NCI-H2107 treated with DMSO at 0.1 percent for 48 hours (cell line): ENCODE measurements around the gene POMT2.
"Not testable (repeated sequence)": the region's sequence is repeated elsewhere in the genome, so short reads cannot be mapped to it uniquely, and the experiment has no call there.

Experiments used
- DNase-seq: peaks from one replicate; lab custom pipeline; 2025; ENCODE audit not compliant: unreplicated experiment; lab: John Stamatoyannopoulos, UW

The POMT2 gene, protein sequence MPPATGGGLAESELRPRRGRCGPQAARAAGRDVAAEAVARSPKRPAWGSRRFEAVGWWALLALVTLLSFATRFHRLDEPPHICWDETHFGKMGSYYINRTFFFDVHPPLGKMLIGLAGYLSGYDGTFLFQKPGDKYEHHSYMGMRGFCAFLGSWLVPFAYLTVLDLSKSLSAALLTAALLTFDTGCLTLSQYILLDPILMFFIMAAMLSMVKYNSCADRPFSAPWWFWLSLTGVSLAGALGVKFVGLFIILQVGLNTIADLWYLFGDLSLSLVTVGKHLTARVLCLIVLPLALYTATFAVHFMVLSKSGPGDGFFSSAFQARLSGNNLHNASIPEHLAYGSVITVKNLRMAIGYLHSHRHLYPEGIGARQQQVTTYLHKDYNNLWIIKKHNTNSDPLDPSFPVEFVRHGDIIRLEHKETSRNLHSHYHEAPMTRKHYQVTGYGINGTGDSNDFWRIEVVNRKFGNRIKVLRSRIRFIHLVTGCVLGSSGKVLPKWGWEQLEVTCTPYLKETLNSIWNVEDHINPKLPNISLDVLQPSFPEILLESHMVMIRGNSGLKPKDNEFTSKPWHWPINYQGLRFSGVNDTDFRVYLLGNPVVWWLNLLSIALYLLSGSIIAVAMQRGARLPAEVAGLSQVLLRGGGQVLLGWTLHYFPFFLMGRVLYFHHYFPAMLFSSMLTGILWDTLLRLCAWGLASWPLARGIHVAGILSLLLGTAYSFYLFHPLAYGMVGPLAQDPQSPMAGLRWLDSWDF

DNA sequence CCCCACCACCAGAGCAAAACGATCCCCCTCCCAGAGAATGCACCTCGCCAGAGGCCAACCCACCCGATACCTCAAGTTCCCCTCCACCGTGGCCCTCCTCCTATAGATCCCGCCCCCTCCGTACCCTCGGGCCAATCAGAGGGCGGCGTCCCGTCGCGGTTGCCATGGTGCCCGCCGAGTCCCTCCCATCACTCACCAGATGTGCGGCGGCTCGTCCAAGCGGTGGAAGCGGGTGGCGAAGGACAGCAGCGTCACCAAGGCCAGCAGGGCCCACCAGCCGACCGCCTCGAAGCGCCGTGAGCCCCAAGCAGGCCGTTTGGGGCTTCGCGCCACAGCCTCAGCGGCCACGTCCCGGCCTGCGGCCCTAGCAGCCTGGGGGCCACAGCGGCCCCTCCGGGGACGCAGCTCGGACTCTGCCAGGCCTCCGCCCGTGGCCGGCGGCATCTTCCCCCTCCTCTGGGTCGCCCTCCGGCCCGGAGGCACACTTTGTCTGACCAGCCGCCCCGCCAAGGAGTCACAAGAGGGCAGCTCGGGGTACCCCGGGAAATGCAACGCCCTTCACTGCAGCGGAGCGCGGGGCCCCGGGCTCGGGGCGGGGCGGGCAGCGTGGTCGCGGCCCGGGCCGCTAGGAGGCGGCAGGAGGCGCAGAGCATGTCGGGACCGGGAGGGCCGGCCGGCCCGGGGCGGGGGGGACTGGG is at the start of gene POMT2:
Gene POMT2, minus strand, starts transcription at position 646 of the 698 bp plus-strand sequence. Its CDS starts 202 bp downstream, at position 444.
- peak; percentile 86 for DNase-seq

DNA sequence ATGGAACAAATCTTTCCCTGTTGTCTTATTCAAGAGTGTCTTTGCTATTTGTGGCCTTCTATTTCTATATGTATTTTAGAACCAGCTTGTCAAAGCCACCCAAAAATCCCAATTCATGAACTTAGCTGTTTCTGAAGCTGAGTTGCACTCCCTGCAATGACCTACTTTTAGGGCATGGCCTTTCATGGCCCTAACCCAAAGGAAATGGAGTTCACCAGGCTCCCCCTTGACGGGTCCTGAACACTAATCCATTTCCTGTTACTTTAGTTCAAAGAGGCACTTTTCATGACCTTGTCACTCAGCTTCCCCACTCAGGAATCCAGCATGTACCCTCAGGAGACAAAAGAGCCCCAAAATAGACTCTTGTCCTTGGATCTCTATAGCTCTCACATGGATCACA is 48.6 kb upstream of the POMT2 start:
- DNase-seq, result no peak

DNA sequence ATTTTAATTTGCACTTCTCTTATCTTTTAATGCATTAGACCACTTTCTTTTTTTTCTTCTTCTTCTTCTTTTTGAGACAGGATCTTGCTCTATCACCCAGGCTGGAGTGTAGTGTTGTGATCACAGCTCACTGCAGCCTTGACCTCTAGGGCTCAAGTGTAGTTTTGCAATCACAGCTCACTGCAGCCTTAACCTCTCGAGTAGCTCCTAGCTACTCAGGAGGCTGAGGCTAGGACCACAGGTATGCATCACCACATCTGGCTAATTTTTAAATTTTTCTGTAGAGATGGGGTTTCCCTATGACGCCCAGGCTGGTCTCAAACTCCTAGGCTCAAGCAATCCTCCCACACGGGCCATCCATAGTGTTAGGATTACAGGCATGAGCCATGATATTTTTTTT is 43.5 kb upstream of the POMT2 start:
- no peak for DNase-seq

DNA sequence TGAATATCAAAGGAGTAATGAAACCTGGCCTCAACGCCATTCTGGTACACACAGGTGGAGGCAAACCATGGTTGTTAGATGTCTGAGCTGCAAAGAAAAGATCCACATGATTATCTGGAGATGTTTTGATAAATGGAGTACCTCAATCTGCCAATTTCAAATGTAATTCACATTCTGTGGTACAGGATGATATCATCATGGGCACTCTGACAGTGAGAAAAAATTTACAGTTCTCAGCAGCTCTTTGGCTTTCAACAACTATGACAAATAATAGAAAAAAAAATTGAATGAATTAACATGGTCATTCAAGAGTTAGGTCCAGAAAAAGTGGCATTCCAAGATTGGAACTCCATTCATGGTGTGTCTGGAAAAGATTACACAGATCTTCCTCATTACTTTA is 38.9 kb upstream of the POMT2 start:
- no peak for DNase-seq

DNA sequence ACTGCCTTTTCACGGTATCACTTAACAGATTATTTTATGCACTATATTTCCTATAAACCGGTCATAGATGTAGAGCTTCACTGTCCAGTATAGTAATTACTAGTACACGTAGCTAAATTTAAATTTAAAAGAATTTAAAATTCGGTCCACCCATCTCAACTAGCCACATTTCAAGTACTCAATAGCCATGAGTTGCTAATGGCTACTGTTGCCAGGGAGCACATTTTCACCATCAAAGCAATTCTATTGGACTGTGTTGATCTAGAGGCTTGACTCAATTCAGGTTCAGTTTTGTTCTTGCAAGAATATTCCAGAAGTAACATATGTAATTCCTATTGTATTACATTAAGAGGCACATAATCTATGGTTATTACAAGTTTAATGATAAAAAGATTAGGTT is 36.2 kb upstream of the POMT2 start:
- DNase-seq, result no peak

DNA sequence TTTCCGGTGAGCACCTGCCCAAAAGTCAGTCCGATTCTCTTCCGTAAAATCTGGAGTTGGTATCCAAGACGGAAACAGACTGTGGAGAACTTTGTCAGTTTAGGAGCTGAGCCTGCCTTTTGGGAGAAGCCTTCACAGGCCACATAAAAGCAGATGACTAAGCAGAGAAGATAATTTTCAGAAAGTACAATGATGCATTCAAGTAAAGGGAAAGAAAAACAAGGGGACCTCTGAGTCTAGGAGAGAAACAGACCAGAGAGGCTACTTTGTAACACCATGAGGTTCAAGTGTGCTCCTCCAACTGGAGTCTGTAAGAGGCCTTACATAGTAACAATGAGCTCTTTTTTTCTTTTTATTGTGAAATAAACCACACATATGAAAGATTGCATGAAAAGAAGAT is 35.1 kb upstream of the POMT2 start:
- no peak for DNase-seq

DNA sequence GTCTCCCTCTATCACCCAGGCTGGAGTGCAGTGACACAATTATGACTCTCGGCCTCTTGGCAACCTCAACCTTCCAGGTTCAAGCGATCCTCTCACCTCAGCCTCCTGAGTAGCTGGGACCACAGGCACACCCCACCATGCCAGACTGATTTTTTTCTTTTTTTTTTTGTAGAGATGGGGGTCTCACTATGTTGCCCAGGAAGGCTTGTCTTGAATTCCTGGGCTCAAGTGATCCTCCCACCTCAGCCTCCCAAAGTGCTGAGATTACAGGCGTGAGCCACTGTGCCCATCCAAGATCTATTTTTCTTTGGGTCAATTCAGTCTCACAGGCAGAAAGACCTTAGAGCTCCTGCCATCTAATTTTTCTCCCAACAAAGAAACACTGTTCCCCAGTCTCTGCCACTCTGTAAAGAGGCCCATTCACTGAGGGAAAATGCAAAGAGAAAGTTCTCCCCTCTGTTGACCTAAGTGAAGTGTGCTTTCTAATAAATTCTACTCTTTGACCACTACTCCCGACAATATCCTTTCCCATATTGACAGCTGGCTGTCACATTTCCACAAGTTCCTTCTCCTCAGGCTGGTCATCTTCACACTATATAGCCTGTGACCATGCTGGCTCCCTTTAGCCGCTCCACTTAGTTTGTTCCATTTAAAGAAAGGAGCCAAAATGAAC is 32.9 kb upstream of the POMT2 start:
- DNase-seq, result no peak

DNA sequence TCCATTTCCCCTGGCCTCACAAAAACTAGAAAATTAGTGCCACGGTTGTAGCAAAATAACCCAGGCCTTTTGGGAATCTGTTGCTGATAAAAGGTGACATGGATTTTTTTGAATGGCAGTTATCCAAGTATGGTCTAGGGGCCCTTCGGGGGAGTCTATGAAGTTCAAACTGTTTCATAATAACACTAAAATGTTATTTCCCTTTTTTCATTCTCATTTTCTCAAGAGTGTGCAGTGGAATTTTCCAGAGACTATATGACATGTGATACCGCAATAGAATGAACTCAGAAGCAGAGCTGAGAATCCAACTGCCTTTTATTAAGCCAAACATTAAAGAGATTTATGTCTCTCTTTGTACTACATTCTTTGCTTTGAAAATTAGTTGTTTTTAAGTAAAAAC is 27.1 kb upstream of the POMT2 start:
- DNase-seq, result no peak

DNA sequence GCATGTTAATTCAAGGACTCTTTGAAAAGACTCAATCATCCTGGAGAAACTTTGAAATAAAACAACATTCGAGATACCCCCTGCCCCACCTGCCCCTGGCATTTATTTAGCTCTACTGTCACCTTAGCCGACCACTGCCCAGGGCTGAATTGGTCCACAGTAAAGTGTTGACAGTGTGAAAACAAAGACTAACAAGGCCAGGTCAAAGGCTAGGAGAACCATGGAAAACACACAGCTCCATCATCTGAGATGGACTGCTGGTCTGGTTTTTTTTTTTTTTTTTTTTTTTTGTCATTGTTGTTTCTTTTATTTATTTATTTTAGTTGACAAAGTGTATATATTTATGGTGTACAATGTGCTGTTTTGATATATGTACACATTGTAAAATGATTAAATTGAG is 25.8 kb upstream of the POMT2 start:
- no peak for DNase-seq

DNA sequence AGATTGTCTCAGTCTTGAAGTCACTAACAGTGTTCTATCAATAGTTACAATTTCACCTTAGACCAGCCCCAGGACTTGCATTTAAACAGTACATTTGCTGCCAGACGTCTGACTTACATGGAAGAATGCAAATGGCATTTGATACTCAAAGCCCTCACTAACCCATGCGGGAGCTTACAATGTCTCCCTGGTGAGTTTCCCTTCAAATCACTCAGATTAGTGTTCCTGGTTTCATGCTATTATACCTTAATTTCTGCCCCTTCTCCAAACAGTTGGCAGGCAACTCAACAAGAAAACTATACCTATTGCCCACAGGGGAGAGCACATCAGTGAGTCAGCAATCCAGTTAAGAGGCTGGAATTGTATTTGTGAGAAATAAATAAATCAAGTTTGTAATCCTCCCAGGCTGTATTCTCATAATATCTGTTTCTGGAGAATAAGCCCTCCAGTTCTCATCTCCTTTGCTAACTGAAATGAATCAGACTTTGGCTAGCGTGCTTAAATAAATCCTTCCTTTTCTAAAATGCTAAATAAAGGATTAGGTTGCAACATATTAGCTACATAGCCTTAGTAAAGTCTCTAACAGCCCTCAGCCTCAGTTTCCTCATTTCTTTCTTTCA is 23.8 kb upstream of the POMT2 start:
- peak; percentile 52 for DNase-seq

DNA sequence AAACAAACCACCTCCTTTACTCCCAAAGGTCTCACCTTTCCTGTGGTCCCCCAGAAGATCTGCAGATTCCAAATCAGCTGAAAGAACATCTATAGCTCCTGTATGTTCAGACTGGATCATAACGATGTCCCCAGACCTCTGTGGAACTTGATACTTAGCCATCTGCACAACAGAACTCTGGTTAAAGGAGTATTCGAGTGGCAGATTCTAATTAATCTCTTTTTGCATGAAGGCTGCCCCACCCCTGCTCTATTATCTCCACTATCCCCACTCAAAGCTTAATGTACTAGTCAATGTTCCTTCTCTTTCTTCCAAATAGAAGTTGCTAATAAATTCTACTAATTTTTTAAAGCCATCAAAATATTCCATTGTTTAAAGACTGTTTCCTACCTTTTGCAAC is 23.0 kb upstream of the POMT2 start:
- peak; percentile 60 for DNase-seq

DNA sequence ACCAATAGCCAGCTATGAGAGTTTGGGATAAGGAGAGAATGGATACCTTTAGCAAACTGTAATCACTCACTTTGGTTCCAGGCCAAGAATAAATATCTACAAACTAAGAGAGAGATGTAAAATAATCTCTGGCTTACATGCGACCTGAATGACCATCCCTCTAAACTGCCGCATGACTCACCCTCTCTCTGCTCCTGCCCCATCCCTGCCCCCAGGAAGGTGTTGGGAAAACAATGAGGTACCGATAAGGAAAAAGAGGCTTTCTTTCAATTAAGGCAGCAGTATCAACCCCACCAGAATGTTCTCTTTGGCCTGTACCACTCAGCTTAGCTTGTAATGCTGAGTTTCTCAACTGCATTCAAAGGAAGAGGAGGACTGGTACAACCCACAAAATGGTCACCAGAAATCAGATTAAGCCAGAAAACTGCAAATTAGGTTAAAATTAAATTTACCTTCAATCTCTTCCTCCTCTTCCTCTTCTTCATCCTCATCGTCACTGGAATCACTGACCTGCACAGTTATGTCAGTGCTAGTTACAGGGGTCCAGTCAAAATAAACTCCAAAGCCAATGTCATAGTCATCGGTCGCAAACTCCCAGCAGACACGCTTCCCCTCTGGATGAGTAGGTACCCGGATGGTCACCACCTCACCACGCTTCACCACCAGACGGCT is 22.2 kb upstream of the POMT2 start:
- no peak for DNase-seq

DNA sequence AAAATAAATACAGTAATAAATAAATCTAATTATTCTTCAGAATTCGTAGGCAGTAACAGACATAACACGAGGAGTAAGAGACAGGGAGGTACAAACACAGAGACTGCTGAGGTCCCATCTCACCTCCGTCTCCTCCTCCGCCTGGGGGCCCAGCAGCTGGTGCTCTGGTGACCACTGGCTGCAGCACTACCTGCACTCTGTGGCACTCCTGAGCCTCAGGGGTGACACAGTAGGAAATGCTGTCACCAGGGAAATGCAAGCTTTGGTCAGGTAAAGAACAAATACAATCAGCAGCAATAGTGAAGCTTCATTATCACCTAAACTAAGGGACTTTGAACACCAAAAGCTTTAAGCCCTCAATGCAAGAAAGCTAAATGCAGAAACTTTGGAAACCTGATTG is 19.7 kb upstream of the POMT2 start:
- DNase-seq, result no peak

DNA sequence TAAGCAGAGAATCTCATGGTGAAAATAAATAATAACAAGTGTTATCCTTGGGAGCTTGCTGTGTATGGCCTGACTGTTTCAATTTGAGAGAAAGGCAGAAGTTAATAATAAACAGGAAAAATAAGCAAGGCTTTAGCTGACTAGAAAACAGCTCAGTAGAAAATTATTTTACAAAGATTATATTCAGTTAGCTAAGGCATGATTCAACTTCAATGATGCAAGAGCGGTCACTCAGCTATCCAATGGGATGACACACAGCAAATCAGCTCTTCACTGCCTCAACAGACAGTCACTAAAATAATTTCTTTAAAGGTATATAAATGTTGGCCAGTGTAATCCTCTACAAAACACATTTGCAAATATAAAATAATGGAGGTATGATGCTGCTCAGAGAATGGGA is 18.7 kb upstream of the POMT2 start:
- DNase-seq, result no peak

DNA sequence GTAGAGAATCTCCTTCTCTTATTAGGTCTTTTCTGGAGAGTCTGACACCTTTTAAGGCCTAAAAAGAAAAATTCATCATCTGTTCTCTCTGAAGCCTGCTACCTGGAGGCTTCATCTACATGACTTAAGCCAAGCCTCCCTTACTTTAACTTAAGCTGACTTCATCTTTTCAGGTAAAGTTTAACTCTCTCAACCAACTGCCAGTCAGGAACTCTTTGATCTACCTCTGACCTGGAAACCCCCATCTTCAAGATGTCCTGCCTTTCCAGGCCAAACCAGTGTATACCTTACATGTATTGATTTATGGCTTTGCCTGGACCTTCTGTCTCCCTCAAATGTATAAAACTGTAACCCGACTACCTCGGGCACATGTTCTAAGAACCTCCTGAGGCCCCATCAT is 17.6 kb upstream of the POMT2 start:
- DNase-seq, result no peak

DNA sequence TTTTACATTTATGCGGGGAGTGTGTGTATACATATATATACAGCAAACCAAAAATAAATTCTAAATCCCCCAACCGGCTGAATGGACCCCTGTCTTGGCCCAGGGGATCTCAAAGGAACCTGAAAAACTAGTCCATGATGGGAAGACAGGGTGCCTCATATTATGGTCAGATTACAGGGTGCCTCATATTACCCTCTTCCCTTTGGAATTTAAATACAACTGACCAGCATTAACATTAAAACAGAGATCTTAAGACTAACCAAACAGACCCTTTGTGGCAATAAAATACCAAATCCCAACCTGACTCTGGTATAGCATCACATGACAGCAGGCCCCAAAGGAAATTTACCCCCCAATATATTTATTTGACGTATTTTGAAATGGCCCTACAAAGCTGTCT is 17.2 kb upstream of the POMT2 start:
- no peak for DNase-seq

DNA sequence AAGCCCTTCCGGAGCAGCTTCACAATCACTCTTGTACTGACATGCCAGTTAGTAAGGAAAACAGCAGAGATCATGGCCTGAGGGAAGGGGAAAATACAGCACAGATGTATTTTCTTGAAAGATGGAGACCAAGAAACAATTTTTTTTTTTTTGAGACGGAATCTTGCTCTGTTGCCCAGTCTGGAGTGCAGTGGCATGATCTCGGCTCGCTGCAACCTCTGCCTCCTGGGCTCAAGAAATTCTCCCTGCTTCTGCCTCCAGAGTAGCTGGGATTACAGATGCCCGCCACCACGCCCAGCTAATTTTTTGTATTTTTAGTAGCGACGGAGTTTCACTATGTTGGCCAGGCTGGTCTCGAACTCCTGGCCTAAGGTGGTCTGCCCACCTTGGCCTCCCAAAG is 16.6 kb upstream of the POMT2 start:
- not testable (repeated sequence) for DNase-seq

DNA sequence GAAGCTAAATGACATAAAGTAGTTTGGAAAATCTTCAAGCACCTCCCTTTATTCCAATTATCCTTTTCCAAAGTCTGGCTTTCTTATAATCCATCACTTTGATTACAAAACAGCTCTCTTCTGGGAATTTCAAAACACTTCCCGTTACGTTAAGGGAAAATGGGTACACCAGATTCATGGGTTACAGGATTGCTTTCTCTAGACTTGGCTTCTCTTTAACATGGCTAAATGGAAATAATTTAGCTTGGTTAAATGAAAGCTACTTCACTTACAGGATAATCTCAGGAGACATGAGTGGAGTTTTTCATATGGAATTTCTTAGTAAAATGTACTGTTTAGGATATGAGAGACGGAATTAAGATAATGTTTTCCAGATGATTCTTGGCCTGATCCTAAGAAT is 14.9 kb upstream of the POMT2 start:
- no peak for DNase-seq

DNA sequence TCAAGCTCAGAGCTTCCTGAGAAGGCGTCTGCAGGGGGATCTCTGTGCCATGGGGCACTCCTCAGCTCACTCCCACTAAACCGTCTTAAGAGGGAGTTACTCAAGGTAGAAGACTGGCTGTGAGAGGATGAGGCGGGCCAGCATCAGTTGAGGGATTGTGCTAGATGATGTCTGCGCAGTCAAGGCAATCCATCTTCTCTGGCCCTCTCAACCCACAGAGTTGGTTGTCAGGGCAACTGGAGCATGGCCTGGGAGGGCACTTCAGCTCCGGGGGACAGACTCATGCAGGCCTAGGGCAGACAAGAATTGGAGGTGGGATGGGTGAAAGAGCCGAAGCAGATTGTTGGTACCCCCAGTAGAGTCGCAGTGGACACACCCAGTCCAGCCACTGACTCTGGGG is 9.2 kb upstream of the POMT2 start:
- no peak for DNase-seq

DNA sequence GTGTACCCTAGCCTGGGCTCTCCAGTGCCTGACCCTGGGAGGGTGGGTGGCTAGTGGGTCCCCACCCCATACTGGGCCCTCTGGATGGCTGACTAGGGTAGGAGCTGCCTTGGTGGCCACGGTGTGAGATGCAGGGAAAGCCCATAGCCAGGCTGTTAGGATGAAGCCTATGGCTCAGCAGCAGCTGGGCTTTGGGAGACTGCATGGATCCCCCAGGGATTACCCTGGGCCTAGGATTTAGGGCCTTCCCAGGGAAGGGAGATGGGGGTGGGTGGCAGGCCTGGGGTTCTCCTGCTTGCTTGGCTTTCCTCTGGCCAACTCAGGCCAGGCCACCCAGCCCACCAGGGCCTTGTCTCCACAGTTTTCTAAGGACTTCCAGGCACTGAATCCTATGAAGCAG is 6.4 kb upstream of the POMT2 start:
- no peak for DNase-seq

DNA sequence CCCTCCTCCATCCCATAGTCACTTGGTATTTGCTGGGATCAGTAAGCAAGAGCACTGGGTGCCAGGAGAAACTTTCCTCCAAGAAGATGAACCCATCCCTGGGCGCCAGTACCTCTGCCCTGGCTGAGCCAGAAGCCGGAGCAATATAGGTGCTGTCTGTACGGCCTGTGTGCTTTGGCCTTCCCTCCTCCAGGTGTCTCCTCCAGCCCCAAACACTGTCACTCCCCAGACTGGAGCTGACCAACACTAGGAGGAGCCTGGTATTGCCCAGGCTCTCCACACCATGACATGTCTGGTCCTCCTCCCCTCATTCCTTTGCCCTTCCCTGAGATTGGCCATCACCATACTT is 5.0 kb upstream of the POMT2 start:
- no peak for DNase-seq
